ENCODE measurements around the gene MYOG. TPM values are rescaled to one million over a fixed set of nuclear protein-coding genes. Genes with fewer than 3 reads are reported as not detected.

Gene MYOG
- total RNA-seq, 2 donors from 2014 or later: not detected

- no peaks in the 10 kb centered on the region for H3K9me3 Mint-ChIP-seq
- no peak overlapping the region for H3K27ac Mint-ChIP-seq
- DNase-seq (ENCODE audit: low spot score) (peak; percentile 49), ATAC-seq (no peak)
- no peak overlapping the region for H3K4me3 Mint-ChIP-seq
- H3K36me3 Mint-ChIP-seq: no peaks in the 10 kb centered on the region
- H3K4me1 Mint-ChIP-seq (ENCODE audit: low read depth in 2 of 2): peaks cover 5 to 6% of the 10 kb centered on the region in 2 donors
- H3K27me3 Mint-ChIP-seq: peaks cover 40 to 47% of the 10 kb centered on the region in 2 donors
Observed at GRCh38 chr1:203077956-203078355, 7.9 kb downstream of the MYOG start.

GRCh38 chr1:203077367-203077766, 8.4 kb downstream of the MYOG start:
- no peak overlapping the region for H3K4me3 Mint-ChIP-seq
- H3K27me3 Mint-ChIP-seq: peaks cover 43 to 51% of the 10 kb centered on the region in 2 donors
- peaks cover 5 to 6% of the 10 kb centered on the region in 2 donors for H3K4me1 Mint-ChIP-seq (ENCODE audit: low read depth in 2 of 2)
- ATAC-seq: no peak
- no peak for DNase-seq (ENCODE audit: low spot score)
- no peaks in the 10 kb centered on the region for H3K36me3 Mint-ChIP-seq
- no peak overlapping the region for H3K27ac Mint-ChIP-seq
- no peaks in the 10 kb centered on the region for H3K9me3 Mint-ChIP-seq

- Mint-ChIP-seq H3K36me3 (no peaks in the 10 kb centered on the region), H3K27ac (no peak overlapping the region), H3K27me3 (peaks cover 43 to 46% of the 10 kb centered on the region in 2 donors), H3K4me3 (peak overlapping the region; percentile 9), H3K9me3 (no peaks in the 10 kb centered on the region), H3K4me1 (ENCODE audit: low read depth in 2 of 2) (peaks cover 5 to 6% of the 10 kb centered on the region in 2 donors)
- ATAC-seq (peak; percentile 26 to 37), DNase-seq (ENCODE audit: low spot score) (peak; percentile 49)
Observed at GRCh38 chr1:203076031-203076511, 9.7 kb downstream of the MYOG start.

GRCh38 chr1:203075236-203076030, 10.4 kb downstream of the MYOG start:
- Mint-ChIP-seq H3K4me3 (no peak overlapping the region), H3K27ac (no peak overlapping the region), H3K36me3 (no peaks in the 10 kb centered on the region), H3K27me3 (peaks cover 42 to 43% of the 10 kb centered on the region in 2 donors), H3K9me3 (no peaks in the 10 kb centered on the region), H3K4me1 (ENCODE audit: low read depth in 2 of 2) (peaks cover 5 to 6% of the 10 kb centered on the region in 2 donors)
- ATAC-seq (peak; percentile 25), DNase-seq (ENCODE audit: low spot score) (peak; percentile 56)

GRCh38 chr1:203074610-203075009, 11.2 kb downstream of the MYOG start:
- H3K4me3 Mint-ChIP-seq: no peak overlapping the region
- no peaks in the 10 kb centered on the region for H3K36me3 Mint-ChIP-seq
- DNase-seq (ENCODE audit: low spot score) (peak; percentile 57), ATAC-seq (no peak)
- peaks cover 34 to 37% of the 10 kb centered on the region in 2 donors for H3K27me3 Mint-ChIP-seq
- H3K4me1 Mint-ChIP-seq (ENCODE audit: low read depth in 2 of 2): peaks cover 5 to 6% of the 10 kb centered on the region in 2 donors
- H3K9me3 Mint-ChIP-seq: no peaks in the 10 kb centered on the region
- H3K27ac Mint-ChIP-seq: no peak overlapping the region

GRCh38 chr1:203073469-203073868, 12.3 kb downstream of the MYOG start:
- peaks cover 5 to 6% of the 10 kb centered on the region in 2 donors for H3K4me1 Mint-ChIP-seq (ENCODE audit: low read depth in 2 of 2)
- H3K27ac Mint-ChIP-seq: no peak overlapping the region
- ATAC-seq: no peak
- DNase-seq (ENCODE audit: low spot score): peak; percentile 10
- no peak overlapping the region for H3K4me3 Mint-ChIP-seq
- no peaks in the 10 kb centered on the region for H3K9me3 Mint-ChIP-seq
- no peaks in the 10 kb centered on the region for H3K36me3 Mint-ChIP-seq
- H3K27me3 Mint-ChIP-seq: peaks cover 25 to 33% of the 10 kb centered on the region in 2 donors

- no peak for DNase-seq (ENCODE audit: low spot score)
- Mint-ChIP-seq H3K4me1 (ENCODE audit: low read depth in 2 of 2) (peaks cover 5 to 6% of the 10 kb centered on the region in 2 donors), H3K9me3 (no peaks in the 10 kb centered on the region), H3K27ac (no peak overlapping the region), H3K4me3 (no peak overlapping the region), H3K27me3 (peaks cover 25 to 29% of the 10 kb centered on the region in 2 donors), H3K36me3 (no peaks in the 10 kb centered on the region)
- no peak for ATAC-seq
Observed at GRCh38 chr1:203072911-203073310, 12.9 kb downstream of the MYOG start.

- Mint-ChIP-seq H3K4me1 (ENCODE audit: low read depth in 2 of 2) (peaks cover 5 to 6% of the 10 kb centered on the region in 2 donors), H3K27ac (no peak overlapping the region), H3K9me3 (no peaks in the 10 kb centered on the region), H3K36me3 (no peaks in the 10 kb centered on the region), H3K27me3 (peaks cover 29 to 31% of the 10 kb centered on the region in 2 donors), H3K4me3 (no peak overlapping the region)
- ATAC-seq: no peak
- DNase-seq (ENCODE audit: low spot score): no peak
Observed at GRCh38 chr1:203072002-203072602, 13.7 kb downstream of the MYOG start.

- Mint-ChIP-seq H3K27me3 (peaks cover 23 to 27% of the 10 kb centered on the region in 2 donors), H3K4me3 (no peak overlapping the region), H3K36me3 (no peaks in the 10 kb centered on the region), H3K27ac (no peak overlapping the region), H3K9me3 (no peaks in the 10 kb centered on the region), H3K4me1 (ENCODE audit: low read depth in 2 of 2) (no peaks in the 10 kb centered on the region)
- ATAC-seq: no peak
- DNase-seq (ENCODE audit: low spot score): no peak
Observed at GRCh38 chr1:203069030-203069747, 16.6 kb downstream of the MYOG start.

- peaks cover 6 to 16% of the 10 kb centered on the region in 2 donors for H3K27me3 Mint-ChIP-seq
- H3K9me3 Mint-ChIP-seq: no peaks in the 10 kb centered on the region
- no peak for ATAC-seq
- H3K36me3 Mint-ChIP-seq: no peaks in the 10 kb centered on the region
- no peak overlapping the region for H3K4me3 Mint-ChIP-seq
- no peak for DNase-seq (ENCODE audit: low spot score)
- no peak overlapping the region for H3K27ac Mint-ChIP-seq
- H3K4me1 Mint-ChIP-seq (ENCODE audit: low read depth in 2 of 2): no peaks in the 10 kb centered on the region
Observed at GRCh38 chr1:203066965-203067364, 18.8 kb downstream of the MYOG start.

GRCh38 chr1:203065986-203066385, 19.8 kb downstream of the MYOG start:
- DNase-seq (ENCODE audit: low spot score): no peak
- no peak overlapping the region for H3K4me3 Mint-ChIP-seq
- H3K27ac Mint-ChIP-seq: no peak overlapping the region
- H3K4me1 Mint-ChIP-seq (ENCODE audit: low read depth in 2 of 2): no peaks in the 10 kb centered on the region
- H3K9me3 Mint-ChIP-seq: no peaks in the 10 kb centered on the region
- no peaks in the 10 kb centered on the region for H3K36me3 Mint-ChIP-seq
- peaks cover 7 to 16% of the 10 kb centered on the region in 2 donors for H3K27me3 Mint-ChIP-seq
- ATAC-seq: no peak

GRCh38 chr1:203065191-203065590, 20.6 kb downstream of the MYOG start:
- DNase-seq (ENCODE audit: low spot score) (no peak), ATAC-seq (no peak)
- Mint-ChIP-seq H3K4me3 (no peak overlapping the region), H3K27me3 (peaks cover 10 to 16% of the 10 kb centered on the region in 2 donors), H3K36me3 (no peaks in the 10 kb centered on the region), H3K4me1 (ENCODE audit: low read depth in 2 of 2) (no peaks in the 10 kb centered on the region), H3K27ac (no peak overlapping the region), H3K9me3 (no peaks in the 10 kb centered on the region)

GRCh38 chr1:203063287-203063686, 22.5 kb downstream of the MYOG start:
- ATAC-seq (no peak), DNase-seq (ENCODE audit: low spot score) (no peak)
- Mint-ChIP-seq H3K36me3 (no peaks in the 10 kb centered on the region), H3K4me1 (ENCODE audit: low read depth in 2 of 2) (no peaks in the 10 kb centered on the region), H3K27me3 (peaks cover 10 to 17% of the 10 kb centered on the region in 2 donors), H3K4me3 (no peak overlapping the region), H3K27ac (no peak overlapping the region), H3K9me3 (no peaks in the 10 kb centered on the region)

- Mint-ChIP-seq H3K4me3 (no peak overlapping the region), H3K9me3 (no peaks in the 10 kb centered on the region), H3K27me3 (peaks cover 17 to 27% of the 10 kb centered on the region in 2 donors), H3K4me1 (ENCODE audit: low read depth in 2 of 2) (no peaks in the 10 kb centered on the region), H3K27ac (no peak overlapping the region), H3K36me3 (no peaks in the 10 kb centered on the region)
- ATAC-seq: no peak
- no peak for DNase-seq (ENCODE audit: low spot score)
Observed at GRCh38 chr1:203060115-203060514, 25.7 kb downstream of the MYOG start.
